Measurements from ENCODE around the gene TMC5.
"Not testable (repeated sequence)": the region's sequence is repeated elsewhere in the genome, so short reads cannot be mapped to it uniquely, and the experiment has no call there.

The TMC5 gene

GRCh38 chr16:19410435-19411171 is 7.1 kb upstream of the TMC5 start:
- peak; percentile 12 to 38 for DNase-seq

- no peak for DNase-seq
Measured at GRCh38 chr16:19411298-19411697, 6.4 kb upstream of the TMC5 start.

- not testable (repeated sequence) for DNase-seq
Measured at GRCh38 chr16:19412055-19412454, 5.6 kb upstream of the TMC5 start.

GRCh38 chr16:19415461-19415860 is 2.2 kb upstream of the TMC5 start:
- no peak for DNase-seq

- DNase-seq, result no peak
Measured at GRCh38 chr16:19415918-19416317, 1.8 kb upstream of the TMC5 start.

GRCh38 chr16:19418200-19418599 is 517 bp downstream of the TMC5 start:
- no peak for DNase-seq

GRCh38 chr16:19419698-19420075 is 2.0 kb downstream of the TMC5 start:
- no peak for DNase-seq

GRCh38 chr16:19424478-19424877 is 6.8 kb downstream of the TMC5 start:
- DNase-seq, result no peak

GRCh38 chr16:19430345-19430744 is 12.7 kb downstream of the TMC5 start:
- no peak for DNase-seq

GRCh38 chr16:19431636-19432340 is 14.1 kb downstream of the TMC5 start:
- no peak for DNase-seq

GRCh38 chr16:19432429-19432828 is 14.7 kb downstream of the TMC5 start:
- DNase-seq, result no peak

GRCh38 chr16:19434584-19434983 is 16.9 kb downstream of the TMC5 start:
- no peak for DNase-seq

GRCh38 chr16:19436540-19436939 is 18.9 kb downstream of the TMC5 start:
- DNase-seq, result no peak

- DNase-seq, result no peak
Measured at GRCh38 chr16:19437280-19437679, 19.6 kb downstream of the TMC5 start.

- no peak for DNase-seq
Measured at GRCh38 chr16:19438739-19439138, 21.1 kb downstream of the TMC5 start.

GRCh38 chr16:19439483-19439882 is 21.8 kb downstream of the TMC5 start:
- no peak for DNase-seq

GRCh38 chr16:19443659-19444058 is 26.0 kb downstream of the TMC5 start:
- no peak for DNase-seq

- DNase-seq, result no peak
Measured at GRCh38 chr16:19446300-19446846, 28.7 kb downstream of the TMC5 start.

- DNase-seq, result no peak
Measured at GRCh38 chr16:19446886-19447285, 29.2 kb downstream of the TMC5 start.

GRCh38 chr16:19450186-19450585 is 32.5 kb downstream of the TMC5 start:
- no peak for DNase-seq

- DNase-seq, result no peak
Measured at GRCh38 chr16:19458722-19459379, 41.2 kb downstream of the TMC5 start.

GRCh38 chr16:19460397-19460796 is 42.7 kb downstream of the TMC5 start:
- DNase-seq, result no peak

GRCh38 chr16:19463468-19464315 is 46.0 kb downstream of the TMC5 start:
- DNase-seq, result peak; percentile 87 to 90

All from NCI-H1930 (cell line).